Stimulated activated naive CD4-positive, alpha-beta T cell (primary cell): ENCODE data around the gene KCNAB1.
"Not testable (repeated sequence)": the region's sequence is repeated elsewhere in the genome, so short reads cannot be mapped to it uniquely, and the experiment has no call there.

Experiments
- DNase-seq, 6 experiments: peaks; one replicate each; lab custom pipeline; 2025; lab: John Stamatoyannopoulos, UW

The KCNAB1 gene

GRCh38 chr3:156120528-156121251, at the start of gene KCNAB1:
Gene KCNAB1 (plus strand): TSS chr3:156120578.
- no peak for DNase-seq

- DNase-seq, result no peak
Measured at GRCh38 chr3:156071031-156071430, 49.3 kb upstream of the KCNAB1 start.

- DNase-seq, result not testable (repeated sequence)
Measured at GRCh38 chr3:156072950-156073657, 47.3 kb upstream of the KCNAB1 start.

- DNase-seq, result no peak
Measured at GRCh38 chr3:156090126-156090525, 30.3 kb upstream of the KCNAB1 start.

GRCh38 chr3:156093964-156094363, 26.4 kb upstream of the KCNAB1 start:
- DNase-seq, result no peak

- no peak for DNase-seq
Measured at GRCh38 chr3:156094391-156094790, 26.0 kb upstream of the KCNAB1 start.

- not testable (repeated sequence) for DNase-seq
Measured at GRCh38 chr3:156095652-156096051, 24.7 kb upstream of the KCNAB1 start.

GRCh38 chr3:156098437-156099035, 21.8 kb upstream of the KCNAB1 start:
- no peak for DNase-seq

GRCh38 chr3:156099348-156099747, 21.0 kb upstream of the KCNAB1 start:
- DNase-seq, result not testable (repeated sequence)

GRCh38 chr3:156099984-156100383, 20.4 kb upstream of the KCNAB1 start:
- not testable (repeated sequence) for DNase-seq

GRCh38 chr3:156102267-156102931, 18.0 kb upstream of the KCNAB1 start:
- no peak for DNase-seq

- DNase-seq, result no peak
Measured at GRCh38 chr3:156106721-156107373, 13.5 kb upstream of the KCNAB1 start.

- DNase-seq, result no peak
Measured at GRCh38 chr3:156107504-156107903, 12.9 kb upstream of the KCNAB1 start.

- no peak for DNase-seq
Measured at GRCh38 chr3:156108616-156109015, 11.8 kb upstream of the KCNAB1 start.

GRCh38 chr3:156109989-156110388, 10.4 kb upstream of the KCNAB1 start:
- no peak for DNase-seq

GRCh38 chr3:156126467-156126866, 6.1 kb downstream of the KCNAB1 start:
- DNase-seq, result no peak

- no peak for DNase-seq
Measured at GRCh38 chr3:156131241-156131640, 10.9 kb downstream of the KCNAB1 start.

- DNase-seq, result no peak
Measured at GRCh38 chr3:156131799-156132198, 11.4 kb downstream of the KCNAB1 start.

GRCh38 chr3:156132313-156132712, 11.9 kb downstream of the KCNAB1 start:
- DNase-seq, result no peak

GRCh38 chr3:156133076-156133475, 12.7 kb downstream of the KCNAB1 start:
- no peak for DNase-seq

- no peak for DNase-seq
Measured at GRCh38 chr3:156135921-156136638, 15.7 kb downstream of the KCNAB1 start.
